ENCODE measurements around the gene ZDHHC23.

Gene ZDHHC23

GRCh38 chr3:113983544-113983943, 35.7 kb downstream of the ZDHHC23 start:
- Histone ChIP-seq H3K4me1 (ENCODE audit: control insufficient read depth in 5 of 5, insufficient read depth in 5 of 5, low read length in 5 of 5) (no peaks in the 10 kb centered on the region), H3K27me3 (ENCODE audit: control insufficient read depth in 5 of 5, insufficient read depth in 4 of 5, low read length in 5 of 5) (no peaks in the 10 kb centered on the region), H3K36me3 (ENCODE audit: control insufficient read depth in 5 of 5, insufficient read depth in 5 of 5, low read length in 5 of 5) (peaks cover 5 to 27% (median 23%) of the 10 kb centered on the region in 5 donors), H3K27ac (ENCODE audit: low read depth, low read length) (no peak overlapping the region), H3K4me3 (ENCODE audit: low read depth in 1 of 5, low read length in 5 of 5) (no peak overlapping the region), H3K9ac (ENCODE audit: low read length in 5 of 5) (no peak overlapping the region), H3K9me3 (ENCODE audit: control insufficient read depth in 5 of 5, low read length in 5 of 5) (no peaks in the 10 kb centered on the region)

DNA sequence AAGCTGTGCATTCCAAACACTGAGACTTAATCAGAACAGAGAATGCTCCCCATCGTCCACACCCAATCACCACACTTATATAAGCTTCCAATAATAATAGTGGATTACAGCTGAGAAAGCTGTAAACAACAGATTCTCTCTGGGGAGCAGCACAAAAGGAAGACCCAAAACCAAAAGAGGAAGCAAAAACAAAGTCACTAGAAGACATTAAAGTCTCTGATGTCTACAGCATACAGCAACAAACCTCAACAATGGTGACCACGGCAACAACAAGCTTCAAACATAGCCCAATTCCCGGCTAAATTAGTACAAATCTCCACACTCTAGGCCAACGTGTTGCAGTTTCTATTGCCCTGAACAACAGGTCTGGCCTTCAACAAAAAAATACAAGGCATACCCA, 37.7 kb downstream of the ZDHHC23 start:
- Histone ChIP-seq H3K27me3 (ENCODE audit: control insufficient read depth in 5 of 5, insufficient read depth in 4 of 5, low read length in 5 of 5) (no peaks in the 10 kb centered on the region), H3K36me3 (ENCODE audit: control insufficient read depth in 5 of 5, insufficient read depth in 5 of 5, low read length in 5 of 5) (peaks cover 3 to 10% (median 9%) of the 10 kb centered on the region in 5 donors), H3K27ac (ENCODE audit: low read depth, low read length) (no peak overlapping the region), H3K9me3 (ENCODE audit: control insufficient read depth in 5 of 5, low read length in 5 of 5) (no peaks in the 10 kb centered on the region), H3K4me3 (ENCODE audit: low read depth in 1 of 5, low read length in 5 of 5) (no peak overlapping the region), H3K9ac (ENCODE audit: low read length in 5 of 5) (no peak overlapping the region), H3K4me1 (ENCODE audit: control insufficient read depth in 5 of 5, insufficient read depth in 5 of 5, low read length in 5 of 5) (no peaks in the 10 kb centered on the region)

GRCh38 chr3:114005481-114005880, 57.7 kb downstream of the ZDHHC23 start:
- H3K36me3 ChIP-seq (ENCODE audit: control insufficient read depth in 5 of 5, insufficient read depth in 5 of 5, low read length in 5 of 5) = peaks cover 11 to 28% (median 15%) of the 10 kb centered on the region in 5 donors
- no peaks in the 10 kb centered on the region for H3K27me3 ChIP-seq (ENCODE audit: control insufficient read depth in 5 of 5, insufficient read depth in 4 of 5, low read length in 5 of 5)
- no peak overlapping the region for H3K9ac ChIP-seq (ENCODE audit: low read length in 5 of 5)
- H3K4me3 ChIP-seq (ENCODE audit: low read depth in 1 of 5, low read length in 5 of 5) = peak overlapping the region in 1 of 5 donors; percentile 1
- no peaks in the 10 kb centered on the region for H3K4me1 ChIP-seq (ENCODE audit: control insufficient read depth in 5 of 5, insufficient read depth in 5 of 5, low read length in 5 of 5)
- peaks cover 0 to 3% (median 0%) of the 10 kb centered on the region in 5 donors for H3K9me3 ChIP-seq (ENCODE audit: control insufficient read depth in 5 of 5, low read length in 5 of 5)
- no peak overlapping the region for H3K27ac ChIP-seq (ENCODE audit: low read depth, low read length)

- Histone ChIP-seq H3K9ac (ENCODE audit: low read length in 5 of 5) (no peak overlapping the region), H3K27me3 (ENCODE audit: control insufficient read depth in 5 of 5, insufficient read depth in 4 of 5, low read length in 5 of 5) (no peaks in the 10 kb centered on the region), H3K4me1 (ENCODE audit: control insufficient read depth in 5 of 5, insufficient read depth in 5 of 5, low read length in 5 of 5) (no peaks in the 10 kb centered on the region), H3K9me3 (ENCODE audit: control insufficient read depth in 5 of 5, low read length in 5 of 5) (no peaks in the 10 kb centered on the region), H3K36me3 (ENCODE audit: control insufficient read depth in 5 of 5, insufficient read depth in 5 of 5, low read length in 5 of 5) (peaks cover 0 to 4% (median 3%) of the 10 kb centered on the region in 5 donors), H3K4me3 (ENCODE audit: low read depth in 1 of 5, low read length in 5 of 5) (no peak overlapping the region), H3K27ac (ENCODE audit: low read depth, low read length) (no peak overlapping the region)
Observed at GRCh38 chr3:114011059-114011797, 63.4 kb downstream of the ZDHHC23 start.
